Fibroblast of villous mesenchyme (primary cell): ENCODE results near the gene H2AZ1. TPM values are rescaled to one million over a fixed set of nuclear protein-coding genes. Genes with fewer than 3 reads are reported as not detected.

ENCODE experiments used
- DNase-seq: peaks from one replicate; pipeline ENCODE4 v3.0.0-alpha.2; 2010; ENCODE audit warnings: low read depth
- H3K4me3 ChIP-seq: 2 replicates; pipeline ENCODE4 v1.5.1; 2011; ENCODE audit warnings: low read depth, mild to moderate bottlenecking, low read length
- total RNA-seq: library from RNA; depleted of rRNA; stranded (reverse); fragments of >200 nt; gene quantifications from 2 replicates; pipeline ENCODE4 v1.2.3, GENCODE V29; 2012
- TF ChIP-seq, protein P1 (sequence below): IDR thresholded peaks from 2 replicates; pipeline ENCODE4 v1.5.1; 2012; ENCODE audit warnings: low read depth, mild to moderate bottlenecking, low read length; ENCODE audit not compliant: insufficient read depth

Gene H2AZ1
- total RNA-seq, 1 donor, result 255 TPM

DNA sequence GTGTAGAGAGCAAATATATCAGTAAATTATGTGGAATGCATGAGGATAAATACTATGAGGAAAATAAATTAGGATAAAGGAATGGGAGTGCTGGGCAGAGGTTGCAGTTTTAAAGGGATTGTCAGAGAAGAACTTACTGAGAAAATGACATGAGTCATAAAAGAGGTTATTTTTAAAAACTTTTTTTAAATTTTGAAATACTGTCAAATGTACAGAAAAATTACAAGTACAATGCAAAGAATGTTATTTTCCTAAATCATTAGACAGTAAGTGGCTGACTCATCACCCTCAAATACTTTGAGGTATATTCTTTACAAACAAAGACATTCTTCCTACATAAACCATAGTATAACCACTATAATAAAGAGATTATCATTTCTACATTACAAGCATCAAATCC is 29.8 kb upstream of the H2AZ1 start:
- TF ChIP-seq, protein P1, sequence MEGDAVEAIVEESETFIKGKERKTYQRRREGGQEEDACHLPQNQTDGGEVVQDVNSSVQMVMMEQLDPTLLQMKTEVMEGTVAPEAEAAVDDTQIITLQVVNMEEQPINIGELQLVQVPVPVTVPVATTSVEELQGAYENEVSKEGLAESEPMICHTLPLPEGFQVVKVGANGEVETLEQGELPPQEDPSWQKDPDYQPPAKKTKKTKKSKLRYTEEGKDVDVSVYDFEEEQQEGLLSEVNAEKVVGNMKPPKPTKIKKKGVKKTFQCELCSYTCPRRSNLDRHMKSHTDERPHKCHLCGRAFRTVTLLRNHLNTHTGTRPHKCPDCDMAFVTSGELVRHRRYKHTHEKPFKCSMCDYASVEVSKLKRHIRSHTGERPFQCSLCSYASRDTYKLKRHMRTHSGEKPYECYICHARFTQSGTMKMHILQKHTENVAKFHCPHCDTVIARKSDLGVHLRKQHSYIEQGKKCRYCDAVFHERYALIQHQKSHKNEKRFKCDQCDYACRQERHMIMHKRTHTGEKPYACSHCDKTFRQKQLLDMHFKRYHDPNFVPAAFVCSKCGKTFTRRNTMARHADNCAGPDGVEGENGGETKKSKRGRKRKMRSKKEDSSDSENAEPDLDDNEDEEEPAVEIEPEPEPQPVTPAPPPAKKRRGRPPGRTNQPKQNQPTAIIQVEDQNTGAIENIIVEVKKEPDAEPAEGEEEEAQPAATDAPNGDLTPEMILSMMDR, result no peak
- no peak overlapping the region for H3K4me3 ChIP-seq
- DNase-seq, result peak; percentile 9

DNA sequence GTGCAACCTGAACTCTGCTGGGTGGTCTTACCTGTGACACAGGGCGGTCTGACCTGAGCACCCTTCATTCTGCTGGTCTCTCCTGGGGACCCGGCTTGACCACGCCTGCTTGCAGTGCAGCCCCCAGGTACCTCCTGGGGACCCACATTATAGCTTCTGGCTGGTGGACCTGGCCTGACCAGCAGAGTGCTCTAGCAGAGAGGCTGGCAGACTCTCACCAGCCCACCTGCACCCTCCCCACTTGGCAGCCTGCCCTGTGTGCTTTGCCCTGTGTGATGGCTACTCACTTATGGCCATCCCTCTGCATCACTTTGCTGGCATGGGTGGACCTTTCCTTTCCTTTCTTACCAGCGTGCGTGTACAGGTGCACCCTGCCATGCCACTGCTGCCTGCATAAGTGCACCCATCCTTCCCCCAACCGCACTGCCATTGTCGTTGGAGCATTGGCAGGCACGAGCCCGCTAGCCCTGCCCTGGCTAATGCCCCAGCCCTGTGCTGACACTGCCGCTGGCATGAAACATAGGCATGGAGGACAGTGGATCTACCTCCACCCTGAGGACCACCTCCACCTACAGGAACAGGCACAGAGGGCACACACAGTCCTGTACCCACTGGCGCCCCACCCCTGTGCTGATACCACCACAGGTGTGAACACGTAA is 21.5 kb upstream of the H2AZ1 start:
- H3K4me3 ChIP-seq, result no peak overlapping the region
- TF ChIP-seq, protein P1, result no peak
- no peak for DNase-seq

DNA sequence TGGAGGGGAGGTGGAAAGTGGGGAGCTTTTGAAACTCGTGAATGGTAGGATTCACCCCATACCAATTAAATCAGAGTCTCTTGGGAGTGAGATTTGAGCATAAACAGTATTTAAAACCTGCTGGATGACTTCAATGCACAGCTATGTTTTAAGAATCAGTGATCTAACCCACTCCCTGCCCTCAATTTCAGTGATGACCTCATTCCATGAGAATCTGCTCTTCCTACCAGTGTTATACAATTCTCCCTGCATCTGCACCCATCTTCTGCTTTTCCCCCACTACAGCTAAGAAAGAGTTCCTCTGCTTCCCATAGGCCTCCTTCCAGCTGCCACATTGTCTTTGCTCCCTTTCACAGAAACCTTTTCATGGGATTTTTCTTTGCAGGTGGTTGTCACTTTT is 18.3 kb upstream of the H2AZ1 start:
- TF ChIP-seq, protein P1, result no peak
- DNase-seq, result peak; percentile 66
- H3K4me3 ChIP-seq, result no peak overlapping the region

DNA sequence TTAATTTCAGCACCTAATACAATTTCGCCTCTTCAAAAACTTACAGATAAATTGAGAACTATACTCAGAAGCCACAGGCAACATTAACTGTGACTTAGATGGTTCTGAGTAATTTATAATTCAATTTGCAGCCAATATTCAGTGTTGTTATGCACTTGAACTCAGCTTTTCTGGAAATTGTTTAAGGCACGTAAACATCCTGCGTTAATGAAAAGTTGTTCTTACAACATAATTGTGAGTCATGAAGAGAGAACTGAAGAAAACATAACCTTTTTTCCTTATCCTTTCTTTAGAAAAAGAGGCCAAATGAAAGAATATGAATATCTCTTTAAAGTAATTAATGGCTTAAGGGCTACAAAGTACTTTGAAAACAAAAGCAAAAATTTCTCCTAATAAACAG is 16.6 kb upstream of the H2AZ1 start:
- DNase-seq, result peak; percentile 82
- TF ChIP-seq, protein P1, result no peak
- H3K4me3 ChIP-seq, result no peak overlapping the region

DNA sequence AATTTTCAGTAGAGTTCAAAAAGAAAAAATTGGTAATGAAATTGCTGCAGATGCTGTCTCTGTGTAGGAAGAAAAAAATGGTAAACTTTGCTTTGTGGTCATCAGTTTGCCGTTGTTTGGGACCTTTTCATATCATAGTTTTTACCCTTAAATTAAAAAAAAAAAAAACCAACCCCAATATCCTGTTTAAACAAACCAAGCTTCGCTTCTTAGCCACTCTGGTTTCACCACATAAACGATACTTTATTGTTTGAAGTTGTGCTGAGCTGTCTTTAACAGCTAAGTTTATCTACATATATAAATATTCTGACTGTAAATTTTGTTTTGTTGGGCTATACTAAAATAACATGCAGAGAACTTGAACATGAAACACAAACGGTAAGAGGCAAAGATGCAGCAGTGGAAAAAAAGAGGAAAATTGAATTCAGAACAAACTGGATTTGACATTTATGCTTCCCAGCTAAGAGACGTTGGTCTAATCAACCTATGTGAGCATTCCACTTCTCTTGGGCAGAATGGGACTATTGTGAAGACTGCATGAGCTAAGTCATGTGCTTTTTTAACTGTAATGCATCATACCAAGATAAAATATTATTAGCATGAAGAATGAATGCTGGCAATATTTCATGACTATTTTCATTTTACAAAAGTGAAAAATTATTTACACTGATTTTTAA is 15.7 kb upstream of the H2AZ1 start:
- TF ChIP-seq, protein P1, result no peak
- DNase-seq, result peak; percentile 4
- H3K4me3 ChIP-seq, result no peak overlapping the region

DNA sequence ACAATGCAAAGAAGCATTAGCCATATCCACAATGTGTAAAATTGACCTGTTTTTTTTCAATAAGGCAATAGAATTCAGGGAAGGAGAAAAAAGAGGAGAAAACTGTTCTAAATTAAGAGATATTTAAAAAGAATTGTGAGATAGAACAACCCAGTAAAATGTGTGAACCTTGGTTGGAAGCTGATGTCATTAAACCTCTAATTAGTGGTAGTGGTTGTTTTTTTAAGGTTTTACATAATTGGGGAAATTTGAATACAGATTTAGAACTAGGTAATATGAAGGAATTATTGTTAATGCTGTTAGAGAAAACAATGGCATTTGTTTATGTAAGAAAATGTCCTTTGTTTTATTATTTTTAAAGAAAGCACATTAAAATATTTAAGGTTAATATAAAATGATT is 15.1 kb upstream of the H2AZ1 start:
- no peak overlapping the region for H3K4me3 ChIP-seq
- TF ChIP-seq, protein P1, result no peak
- DNase-seq, result no peak

DNA sequence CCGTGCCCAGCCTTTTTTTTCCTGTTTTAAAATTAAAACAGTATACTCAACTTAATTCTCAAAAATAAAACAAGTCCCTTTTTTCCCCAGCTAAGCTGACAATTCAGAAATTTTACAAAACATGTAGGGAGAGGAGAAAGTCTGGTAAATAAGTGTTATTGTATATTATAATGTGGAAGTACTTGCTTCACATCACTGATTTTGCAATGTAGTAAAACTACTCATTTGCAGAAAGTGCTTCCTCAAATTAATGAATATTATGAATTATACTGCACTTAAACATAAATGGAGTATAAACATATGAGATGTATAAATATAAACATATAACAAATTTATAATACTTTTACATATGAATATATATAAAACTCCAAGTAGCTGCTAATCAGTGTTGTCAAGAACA is 11.6 kb upstream of the H2AZ1 start:
- no peak for DNase-seq
- TF ChIP-seq, protein P1, result no peak
- no peak overlapping the region for H3K4me3 ChIP-seq
